Measurements from ENCODE around the gene DCUN1D2. TPM values are rescaled to one million over a fixed set of nuclear protein-coding genes. Genes with fewer than 3 reads are reported as not detected.

The DCUN1D2 gene
- total RNA-seq, 4 donors from 2014 or later, result 12.0 to 35.2 (median 18.9) TPM

- no peak for DNase-seq (ENCODE audit: low spot score in 2 of 2)
- no peak overlapping the region for H3K4me3 ChIP-seq (ENCODE audit: low read depth, poor library complexity, severe bottlenecking)
- TF ChIP-seq POLR2A (IDR thresholded peaks at IDR 0.05), result no peak
- no peak for TF ChIP-seq CTCF (IDR thresholded peaks at IDR 0.05)
- intact Hi-C loops (cut with DNase I; ENCODE audit: low total_unique reads), result no loop called here
- WGBS, 2 donors, result 84 to 85% methylated on average over 34 of the region's 34 CpGs
Observed at GRCh38 chr13:113432506-113433270, 57.8 kb downstream of the DCUN1D2 start.

GRCh38 chr13:113431171-113431570, 59.3 kb downstream of the DCUN1D2 start:
- DNase-seq (ENCODE audit: low spot score in 2 of 2), result no peak
- 77 to 93% methylated on average over 8 to 16 of the region's 22 CpGs for WGBS, 2 donors
- TF ChIP-seq CTCF (IDR thresholded peaks at IDR 0.05) (no peak), POLR2A (IDR thresholded peaks at IDR 0.05) (no peak)

GRCh38 chr13:113430378-113431110, 60.0 kb downstream of the DCUN1D2 start:
- 92 to 94% methylated on average over 22 to 23 of the region's 23 CpGs for WGBS, 2 donors
- no peak for DNase-seq (ENCODE audit: low spot score in 2 of 2)
- H3K4me3 ChIP-seq (ENCODE audit: low read depth, poor library complexity, severe bottlenecking), result no peak overlapping the region
- intact Hi-C loops (cut with DNase I; ENCODE audit: low total_unique reads), result no loop called here
- TF ChIP-seq CTCF (IDR thresholded peaks at IDR 0.05) (no peak), POLR2A (IDR thresholded peaks at IDR 0.05) (no peak)

More at GRCh38 chr13:113431171-113431570, 59.3 kb downstream of the DCUN1D2 start:
- no peak overlapping the region for H3K4me3 ChIP-seq (ENCODE audit: low read depth, poor library complexity, severe bottlenecking)
- intact Hi-C loops (cut with DNase I; ENCODE audit: low total_unique reads), result no loop called here

DNA sequence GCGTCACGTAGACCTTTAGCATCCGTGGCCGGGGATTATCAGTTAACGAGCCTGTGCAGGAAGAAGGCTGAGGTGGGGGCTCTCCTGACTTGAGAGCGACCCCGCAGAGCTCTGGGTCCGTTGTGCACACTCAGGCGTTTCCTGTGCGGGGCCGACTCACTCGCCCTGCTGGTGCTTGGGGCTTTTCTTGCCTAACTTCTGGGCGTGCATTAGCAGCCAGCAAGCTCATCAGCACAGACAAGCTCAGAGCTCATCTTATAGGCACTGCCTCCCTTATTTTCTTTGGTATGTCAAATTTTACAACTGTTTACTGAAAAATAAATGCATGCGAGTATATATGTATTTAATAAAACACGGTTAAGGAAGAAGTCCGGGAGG, 60.9 kb downstream of the DCUN1D2 start:
- no peak overlapping the region for H3K4me3 ChIP-seq (ENCODE audit: low read depth, poor library complexity, severe bottlenecking)
- intact Hi-C loops (cut with DNase I; ENCODE audit: low total_unique reads), result no loop called here
- DNase-seq (ENCODE audit: low spot score in 2 of 2), result no peak
- 80 to 87% methylated on average over 16 of the region's 16 CpGs for WGBS, 2 donors
- no peak for TF ChIP-seq CTCF (IDR thresholded peaks at IDR 0.05)
- no peak for TF ChIP-seq POLR2A (IDR thresholded peaks at IDR 0.05)

GRCh38 chr13:113428871-113429607, 61.5 kb downstream of the DCUN1D2 start:
- WGBS, 2 donors, result 92 to 93% methylated on average over 45 of the region's 45 CpGs
- intact Hi-C loops (cut with DNase I; ENCODE audit: low total_unique reads), result no loop called here
- H3K4me3 ChIP-seq (ENCODE audit: low read depth, poor library complexity, severe bottlenecking), result no peak overlapping the region
- TF ChIP-seq CTCF (IDR thresholded peaks at IDR 0.05) (no peak), POLR2A (IDR thresholded peaks at IDR 0.05) (no peak)
- DNase-seq (ENCODE audit: low spot score in 2 of 2), result no peak
